Measurements from ENCODE around the gene ANKRD30A.

ANKRD30A gene

DNA sequence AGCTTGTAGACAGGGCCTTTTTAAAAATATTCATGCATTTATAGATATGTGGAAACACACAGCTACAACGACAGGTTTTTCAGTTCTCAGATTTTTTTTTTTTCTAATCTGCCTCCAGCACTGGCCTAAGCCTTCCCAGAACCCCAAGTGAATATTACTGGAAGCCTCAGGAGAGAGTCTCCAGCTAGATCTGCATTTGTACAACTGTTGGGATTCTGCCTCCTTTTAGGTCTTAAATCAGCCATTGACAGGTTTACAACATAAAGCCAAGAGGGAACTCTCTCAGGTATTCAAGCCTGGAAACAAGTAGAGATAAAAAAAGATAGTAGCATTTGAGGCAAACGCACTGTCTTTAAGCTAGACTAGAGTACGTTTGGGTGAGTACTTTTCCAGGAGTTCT is 275.8 kb downstream of the ANKRD30A start:
- Histone ChIP-seq H4K20me1 (ENCODE audit: insufficient read depth, low read length, poor library complexity, severe bottlenecking) (no peaks in the 10 kb centered on the region), H3K79me2 (ENCODE audit: insufficient read depth, low read length) (no peaks in the 10 kb centered on the region), H3K4me1 (ENCODE audit: insufficient read depth, low read length, poor library complexity, severe bottlenecking) (no peaks in the 10 kb centered on the region), H3F3A (ENCODE audit: low read depth) (no peaks in the 10 kb centered on the region), H3K27me3 (ENCODE audit: insufficient read depth, low read length, poor library complexity, severe bottlenecking) (no peaks in the 10 kb centered on the region), H3K9me2 (replicated peaks; ENCODE audit: low read depth, low read length) (no peaks in the 10 kb centered on the region), H3K4me2 (ENCODE audit: low read depth, low read length, poor library complexity, severe bottlenecking) (no peak overlapping the region), H3K4me3 (ENCODE audit: low read length, poor library complexity, severe bottlenecking) (no peak overlapping the region), H2AFZ (ENCODE audit: low read length) (no peak overlapping the region), H3K9me3 (ENCODE audit: insufficient read depth, low read depth, low read length) (0 out of 2 replicates have a peak, but pooled peaks cover 2% of the 10 kb centered on the region), H3K36me3 (ENCODE audit: insufficient read depth, low read length) (no peaks in the 10 kb centered on the region), H3K9ac (ENCODE audit: low read depth, low read length, poor library complexity, severe bottlenecking) (no peak overlapping the region)
- TF ChIP-seq, protein P1, sequence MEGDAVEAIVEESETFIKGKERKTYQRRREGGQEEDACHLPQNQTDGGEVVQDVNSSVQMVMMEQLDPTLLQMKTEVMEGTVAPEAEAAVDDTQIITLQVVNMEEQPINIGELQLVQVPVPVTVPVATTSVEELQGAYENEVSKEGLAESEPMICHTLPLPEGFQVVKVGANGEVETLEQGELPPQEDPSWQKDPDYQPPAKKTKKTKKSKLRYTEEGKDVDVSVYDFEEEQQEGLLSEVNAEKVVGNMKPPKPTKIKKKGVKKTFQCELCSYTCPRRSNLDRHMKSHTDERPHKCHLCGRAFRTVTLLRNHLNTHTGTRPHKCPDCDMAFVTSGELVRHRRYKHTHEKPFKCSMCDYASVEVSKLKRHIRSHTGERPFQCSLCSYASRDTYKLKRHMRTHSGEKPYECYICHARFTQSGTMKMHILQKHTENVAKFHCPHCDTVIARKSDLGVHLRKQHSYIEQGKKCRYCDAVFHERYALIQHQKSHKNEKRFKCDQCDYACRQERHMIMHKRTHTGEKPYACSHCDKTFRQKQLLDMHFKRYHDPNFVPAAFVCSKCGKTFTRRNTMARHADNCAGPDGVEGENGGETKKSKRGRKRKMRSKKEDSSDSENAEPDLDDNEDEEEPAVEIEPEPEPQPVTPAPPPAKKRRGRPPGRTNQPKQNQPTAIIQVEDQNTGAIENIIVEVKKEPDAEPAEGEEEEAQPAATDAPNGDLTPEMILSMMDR (conservative IDR thresholded peaks at IDR 0.05; ENCODE audit: low read length): no peak
- TF ChIP-seq EZH2phosphoT487 (IDR thresholded peaks at IDR 0.05; ENCODE audit: borderline replicate concordance): no peak

DNA sequence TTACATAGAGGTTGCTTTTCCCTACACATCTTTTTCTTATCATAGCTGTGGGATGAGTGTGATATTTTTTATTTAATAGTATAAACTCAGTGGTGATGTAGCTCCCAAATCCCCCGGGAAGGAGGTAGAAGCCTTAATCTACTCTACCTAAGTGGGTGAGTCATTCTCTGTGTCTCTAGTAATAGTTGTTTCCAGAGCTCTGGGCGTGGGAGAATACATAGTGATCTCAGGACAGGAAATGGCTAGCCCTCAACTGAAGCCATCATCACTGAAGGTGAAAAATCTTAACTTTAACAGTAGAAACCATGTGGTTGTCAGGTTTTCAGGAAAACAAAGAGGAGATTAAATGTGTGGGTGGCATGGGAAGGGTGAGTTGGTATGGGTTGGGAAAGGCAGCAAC is 278.4 kb downstream of the ANKRD30A start:
- Histone ChIP-seq H3K4me2 (ENCODE audit: low read depth, low read length, poor library complexity, severe bottlenecking) (no peak overlapping the region), H3K9me3 (ENCODE audit: insufficient read depth, low read depth, low read length) (0 out of 2 replicates have a peak, but pooled peaks cover 2% of the 10 kb centered on the region)
- TF ChIP-seq, protein P1 (conservative IDR thresholded peaks at IDR 0.05; ENCODE audit: low read length): no peak
- no peak for TF ChIP-seq EZH2phosphoT487 (IDR thresholded peaks at IDR 0.05; ENCODE audit: borderline replicate concordance)

More for the DNA sequence above, 278.4 kb downstream of the ANKRD30A start:
- Histone ChIP-seq H3F3A (ENCODE audit: low read depth) (no peaks in the 10 kb centered on the region), H3K4me1 (ENCODE audit: insufficient read depth, low read length, poor library complexity, severe bottlenecking) (no peaks in the 10 kb centered on the region), H4K20me1 (ENCODE audit: insufficient read depth, low read length, poor library complexity, severe bottlenecking) (no peaks in the 10 kb centered on the region), H3K4me3 (ENCODE audit: low read length, poor library complexity, severe bottlenecking) (no peak overlapping the region), H3K9ac (ENCODE audit: low read depth, low read length, poor library complexity, severe bottlenecking) (no peak overlapping the region), H3K27me3 (ENCODE audit: insufficient read depth, low read length, poor library complexity, severe bottlenecking) (no peaks in the 10 kb centered on the region), H2AFZ (ENCODE audit: low read length) (no peak overlapping the region), H3K9me2 (replicated peaks; ENCODE audit: low read depth, low read length) (no peaks in the 10 kb centered on the region), H3K36me3 (ENCODE audit: insufficient read depth, low read length) (no peaks in the 10 kb centered on the region), H3K79me2 (ENCODE audit: insufficient read depth, low read length) (no peaks in the 10 kb centered on the region)
